Ovary (tissue), 3 donors: Measurements from ENCODE around the gene SLC35B1.

Source experiments
- CTCF ChIP-seq, 3 donors: fragments of 450-650 bp in 2 of 3; fragments of 200-600 bp in 1 of 3; IDR thresholded peaks; one replicate each; pipeline versions ENCODE4 v1.5.1 to v1.8.0; 2016 to 2022; ENCODE audit warnings: antibody characterized with exemption in 3 of 3, mild to moderate bottlenecking in 1 of 3
- EP300 ChIP-seq: sonication (generic); formaldehyde crosslinking; IDR thresholded peaks from one replicate; pipeline ENCODE4 v1.6.1; 2017; ENCODE audit warnings: antibody characterized with exemption
- POLR2A ChIP-seq: fragments of 450-650 bp; IDR thresholded peaks from one replicate; pipeline ENCODE4 v1.6.1; 2017; ENCODE audit warnings: antibody characterized with exemption, mild to moderate bottlenecking, moderate library complexity
- donor health status: DM: no; HTN: no; CAD: no.

- TF ChIP-seq POLR2A (no peak), CTCF (IDR thresholded peaks at IDR 0.05) (no peak), EP300 (no peak)
These were observed 14.3 kb upstream of the SLC35B1 start for GRCh38 chr17:49722066-49722465.
